GDM1 (cell line): ENCODE results near the gene PCDHGB2.
A peak's percentile ranks its signal among the peaks of the same experiment; 100 is the strongest.
"Not testable (repeated sequence)": the region's sequence is repeated elsewhere in the genome, so short reads cannot be mapped to it uniquely, and the experiment has no call there.

Experiments
- DNase-seq: peaks from one replicate; lab custom pipeline; 2025; lab: John Stamatoyannopoulos, UW

Gene PCDHGB2

DNA sequence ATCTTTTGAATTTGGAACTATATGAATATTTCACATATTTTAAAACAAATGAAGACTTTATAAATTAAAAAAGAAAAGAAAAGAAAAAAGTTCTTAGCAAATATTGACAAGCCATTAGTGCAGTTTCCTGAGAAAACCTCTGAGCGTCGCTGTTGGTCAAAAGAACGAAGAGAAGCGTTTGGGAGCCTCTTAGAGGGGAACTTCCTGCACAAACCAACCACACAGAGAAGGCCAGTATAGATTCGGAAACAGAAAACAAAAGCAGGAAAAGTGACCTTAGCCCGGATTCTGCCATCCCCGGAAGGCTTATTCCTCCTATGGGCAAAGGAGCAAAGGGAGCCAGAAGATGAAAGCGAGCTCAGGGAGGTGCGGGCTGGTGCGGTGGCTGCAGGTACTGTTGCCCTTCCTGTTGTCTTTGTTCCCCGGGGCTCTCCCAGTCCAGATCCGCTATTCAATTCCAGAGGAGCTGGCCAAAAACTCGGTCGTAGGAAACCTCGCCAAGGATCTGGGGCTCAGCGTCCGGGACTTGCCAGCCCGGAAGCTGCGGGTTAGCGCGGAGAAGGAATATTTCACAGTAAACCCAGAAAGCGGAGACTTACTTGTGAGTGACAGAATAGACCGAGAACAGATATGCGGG lies at the start of gene PCDHGB2:
PCDHGB2 (plus strand) TSS at position 205 of the 637 bp plus-strand sequence; CDS start at position 347, 142 bp downstream.
- peak; percentile 29 for DNase-seq

DNA sequence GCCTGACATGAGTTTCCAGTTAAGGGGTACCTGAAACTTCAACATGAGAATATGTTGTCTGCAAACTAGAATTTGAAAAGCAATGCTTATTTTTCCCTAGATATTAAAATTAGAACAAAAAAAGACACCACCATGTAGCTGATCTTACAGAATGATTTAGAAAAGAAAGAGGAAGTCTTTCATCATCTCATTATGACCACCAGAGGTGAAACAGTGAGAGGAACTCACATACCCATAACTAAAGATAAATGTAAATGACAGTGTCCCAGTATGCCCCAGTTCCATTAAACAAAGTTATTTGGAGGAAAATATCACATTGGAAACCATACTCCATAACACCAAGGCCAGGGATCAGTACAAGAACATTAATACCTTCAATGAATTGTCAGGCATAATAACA lies 46.1 kb upstream of the PCDHGB2 start:
- no peak for DNase-seq

DNA sequence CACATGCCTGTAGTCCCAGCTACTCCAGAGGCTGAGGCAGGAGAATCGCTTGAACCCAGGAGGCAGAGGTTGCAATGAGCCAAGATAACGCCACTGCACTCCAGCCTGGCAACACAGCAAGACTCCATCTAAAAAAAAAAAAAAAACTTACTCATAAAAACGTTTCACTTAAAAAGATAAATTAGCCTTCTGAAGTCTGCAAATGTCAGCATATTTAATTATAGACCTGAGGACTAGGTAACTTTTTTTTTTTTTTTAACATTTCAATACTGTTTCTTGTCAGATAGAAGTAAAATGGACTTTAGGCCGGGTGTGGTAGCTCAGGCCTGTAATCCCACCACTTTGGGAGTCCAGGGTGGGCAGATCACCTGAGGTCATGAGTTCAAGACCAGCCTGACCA lies 42.8 kb upstream of the PCDHGB2 start:
- not testable (repeated sequence) for DNase-seq

DNA sequence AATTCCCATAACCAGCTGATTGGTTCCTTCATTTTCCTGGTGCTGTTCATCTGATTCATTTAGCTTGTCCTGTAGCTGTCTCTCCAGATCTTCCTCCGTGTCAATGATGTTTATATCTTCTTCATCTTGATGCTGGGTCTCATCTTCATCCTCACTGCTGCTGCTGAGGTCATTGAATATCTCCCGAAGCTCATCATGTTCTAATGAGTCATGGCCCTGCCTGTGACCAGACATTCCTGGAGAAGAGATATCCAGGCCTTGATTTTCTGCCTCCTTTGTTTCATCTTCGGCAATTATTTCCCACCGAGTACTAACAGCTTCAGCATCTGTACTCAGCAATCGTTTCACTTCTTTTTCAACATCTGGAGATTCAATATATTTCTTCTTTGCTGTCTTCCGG lies 40.6 kb upstream of the PCDHGB2 start:
- DNase-seq: no peak

DNA sequence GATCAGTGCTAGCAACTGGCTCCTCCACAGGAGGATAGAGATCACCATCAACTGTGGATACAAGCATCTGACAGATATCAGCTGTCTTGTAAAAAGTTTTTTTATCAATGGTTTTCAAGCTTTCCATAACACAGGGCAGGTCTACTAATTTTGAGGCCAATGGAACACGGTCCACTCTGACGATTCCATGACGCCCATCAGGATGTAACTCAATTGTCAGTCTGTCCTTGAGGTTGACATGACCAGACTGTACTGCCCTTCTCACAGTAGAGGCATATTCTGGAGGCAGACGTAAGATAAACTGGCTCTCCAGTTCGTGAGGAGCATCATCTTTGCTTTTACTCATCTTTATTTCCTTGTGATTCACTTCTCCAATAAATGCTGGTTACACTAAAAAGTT lies 40.1 kb upstream of the PCDHGB2 start:
- DNase-seq: no peak

DNA sequence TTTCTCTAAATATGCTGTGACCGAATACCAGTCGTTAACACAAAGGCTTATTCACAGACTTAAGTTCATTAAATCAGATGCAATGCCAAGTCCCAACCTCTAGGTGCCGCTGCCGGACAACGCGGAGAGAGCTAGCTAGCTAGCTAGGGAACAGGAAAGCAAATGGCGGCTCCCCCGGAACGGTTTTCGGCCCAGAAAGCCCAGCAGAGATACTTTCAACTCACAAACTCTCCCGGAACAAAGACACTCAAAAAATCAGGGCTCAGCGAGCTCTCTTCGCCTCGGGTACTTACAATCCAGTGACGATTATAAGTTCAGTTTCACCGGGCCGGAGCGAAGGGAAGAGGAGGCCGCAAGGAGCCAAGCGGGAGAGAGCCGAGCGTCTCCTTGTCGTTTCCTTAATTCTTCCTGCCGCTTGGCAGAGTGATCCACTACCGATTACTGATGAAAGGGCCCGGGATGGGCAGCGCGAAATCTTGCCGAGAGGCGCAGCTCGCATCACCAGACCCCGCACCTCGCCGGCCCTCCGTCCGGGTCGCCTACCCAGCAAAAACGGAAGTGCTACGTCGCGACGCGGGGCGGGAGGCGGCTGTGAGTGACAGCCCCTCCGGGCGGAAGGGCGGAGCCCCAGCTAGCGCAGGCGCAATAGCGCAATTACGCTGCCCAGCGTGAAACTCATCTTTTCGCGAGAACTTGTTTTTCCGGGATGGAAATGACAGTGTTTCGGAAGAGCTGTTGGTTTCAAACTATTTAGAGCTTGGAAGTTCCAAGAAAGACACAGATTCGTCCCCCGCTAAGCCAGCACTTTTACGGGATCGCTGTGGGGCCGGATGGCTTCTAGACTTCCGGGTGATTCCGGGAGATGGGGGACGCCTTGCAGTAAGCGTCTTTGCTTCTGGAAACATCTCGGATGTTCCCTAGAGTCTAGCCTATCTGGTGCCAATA lies 39.3 kb upstream of the PCDHGB2 start, which contains the start of gene TAF7:
TAF7 (minus strand) TSS at position 560 of the 945 bp plus-strand sequence. CDS start 740 bp downstream, outside the sequence.
- DNase-seq: peak; percentile 87

DNA sequence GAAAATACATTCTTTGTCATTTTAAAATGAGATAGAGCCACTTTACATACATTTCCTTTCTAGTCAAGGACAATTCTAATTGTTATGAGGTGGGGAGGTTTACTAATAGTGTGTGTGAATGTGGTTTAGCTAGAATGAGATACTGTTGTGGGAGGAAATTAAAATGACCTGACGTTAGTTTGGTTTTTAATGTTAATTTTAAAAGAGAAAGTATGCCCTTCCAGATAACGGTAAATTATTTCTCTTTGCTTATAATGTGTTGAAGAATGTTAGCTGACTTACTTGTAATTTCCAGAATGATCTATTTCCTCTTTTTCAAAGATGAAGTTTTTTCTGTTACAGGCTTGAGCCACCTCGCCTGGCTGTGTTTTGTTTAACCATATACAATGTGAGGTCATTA lies 37.5 kb upstream of the PCDHGB2 start:
- DNase-seq: no peak

DNA sequence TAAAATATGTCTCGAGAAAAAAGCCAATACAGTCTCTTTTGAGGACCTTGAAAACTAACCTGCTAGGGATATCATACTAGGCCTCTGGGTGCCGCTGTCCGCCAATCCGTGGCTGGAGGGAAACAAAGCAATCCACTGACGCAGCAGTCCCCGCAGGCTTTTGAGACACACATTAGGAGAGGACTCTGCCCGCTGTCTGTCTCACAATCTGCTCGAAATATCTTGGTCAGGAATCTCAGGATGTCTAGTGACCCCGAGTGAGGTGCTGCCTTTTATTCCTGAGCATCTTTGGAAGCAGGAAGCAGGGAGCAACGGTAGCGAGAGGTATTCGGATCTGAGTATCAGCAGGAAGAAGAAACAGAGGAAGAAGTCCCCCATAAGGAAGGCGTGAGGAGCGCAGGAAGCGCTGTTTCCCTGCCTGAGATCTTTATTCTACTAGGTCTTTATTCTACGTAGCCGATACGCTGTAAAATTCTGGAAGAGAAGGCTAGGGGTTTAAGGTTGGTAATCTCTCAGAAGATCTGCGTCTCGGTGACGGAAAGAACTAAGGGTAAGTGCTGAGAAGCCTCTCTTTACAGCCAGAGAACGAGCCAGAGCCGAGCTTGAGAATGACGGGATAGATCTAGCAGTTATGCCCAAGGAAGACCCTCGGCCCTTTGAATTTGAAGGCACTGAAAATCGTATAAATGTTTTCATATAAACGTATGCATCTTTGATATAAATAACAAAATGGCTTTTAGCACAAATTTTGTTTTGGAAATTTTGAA lies 33.5 kb upstream of the PCDHGB2 start:
- DNase-seq: no peak

DNA sequence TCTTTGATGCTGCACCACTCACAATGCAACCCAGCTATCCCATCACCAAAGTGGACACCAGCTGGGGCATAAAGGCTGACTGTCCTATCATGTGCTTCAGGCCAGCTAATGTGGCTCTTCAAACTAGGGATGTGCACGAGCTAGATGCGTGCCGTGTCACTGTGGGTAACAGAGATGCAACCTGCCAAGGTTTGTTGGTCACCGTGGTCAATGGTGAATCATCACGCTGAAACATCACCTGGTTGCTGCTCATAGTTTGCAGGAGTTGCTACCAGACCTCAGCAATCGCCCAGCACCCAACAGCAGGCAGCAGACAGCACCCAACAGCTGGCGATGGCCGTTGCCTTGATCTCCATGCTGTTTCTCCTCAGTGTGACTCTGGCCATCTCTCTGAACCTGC lies 31.6 kb upstream of the PCDHGB2 start:
- no peak for DNase-seq

DNA sequence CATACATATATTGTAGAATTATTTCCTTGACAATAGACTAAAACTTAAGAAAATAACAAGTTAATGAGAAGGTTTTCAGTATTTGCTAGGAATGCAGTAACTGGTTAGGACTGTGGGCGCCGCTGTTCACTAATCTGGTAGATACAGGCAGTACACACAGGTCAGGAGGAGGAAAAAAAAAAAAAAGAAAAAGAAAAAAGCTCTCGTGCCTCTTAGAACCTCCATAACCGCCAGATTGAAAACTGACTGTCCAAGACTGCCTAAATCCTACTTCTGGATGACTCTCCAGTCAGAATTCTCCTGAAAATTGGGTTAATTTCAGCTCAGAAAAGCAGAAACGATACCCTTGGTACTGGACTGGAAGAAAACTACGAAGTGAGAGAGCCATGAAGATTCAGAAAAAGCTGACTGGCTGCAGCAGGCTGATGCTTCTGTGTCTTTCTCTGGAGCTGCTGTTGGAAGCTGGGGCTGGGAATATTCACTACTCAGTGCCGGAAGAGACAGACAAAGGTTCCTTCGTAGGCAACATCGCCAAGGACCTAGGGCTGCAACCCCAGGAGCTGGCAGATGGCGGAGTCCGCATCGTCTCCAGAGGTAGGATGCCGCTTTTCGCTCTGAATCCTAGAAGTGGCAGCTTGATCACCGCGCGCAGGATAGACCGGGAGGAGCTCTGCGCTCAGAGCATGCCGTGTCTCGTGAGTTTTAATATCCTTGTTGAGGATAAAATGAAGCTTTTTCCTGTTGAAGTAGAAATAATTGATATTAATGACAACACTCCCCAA lies 29.3 kb upstream of the PCDHGB2 start, which contains the start of gene PCDHGA1:
PCDHGA1 (plus strand) TSS at position 216 of the 782 bp plus-strand sequence.
- no peak for DNase-seq

DNA sequence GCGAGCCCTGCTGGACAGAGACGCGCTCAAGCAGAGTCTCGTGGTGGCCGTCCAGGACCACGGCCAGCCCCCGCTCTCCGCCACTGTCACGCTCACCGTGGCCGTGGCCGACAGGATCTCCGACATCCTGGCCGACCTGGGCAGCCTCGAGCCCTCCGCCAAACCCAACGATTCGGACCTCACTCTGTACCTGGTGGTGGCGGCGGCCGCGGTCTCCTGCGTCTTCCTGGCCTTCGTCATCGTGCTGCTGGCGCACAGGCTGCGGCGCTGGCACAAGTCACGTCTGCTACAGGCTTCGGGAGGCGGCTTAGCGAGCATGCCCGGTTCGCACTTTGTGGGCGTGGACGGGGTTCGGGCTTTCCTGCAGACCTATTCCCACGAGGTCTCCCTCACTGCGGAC lies 27.2 kb upstream of the PCDHGB2 start:
- not testable (repeated sequence) for DNase-seq

DNA sequence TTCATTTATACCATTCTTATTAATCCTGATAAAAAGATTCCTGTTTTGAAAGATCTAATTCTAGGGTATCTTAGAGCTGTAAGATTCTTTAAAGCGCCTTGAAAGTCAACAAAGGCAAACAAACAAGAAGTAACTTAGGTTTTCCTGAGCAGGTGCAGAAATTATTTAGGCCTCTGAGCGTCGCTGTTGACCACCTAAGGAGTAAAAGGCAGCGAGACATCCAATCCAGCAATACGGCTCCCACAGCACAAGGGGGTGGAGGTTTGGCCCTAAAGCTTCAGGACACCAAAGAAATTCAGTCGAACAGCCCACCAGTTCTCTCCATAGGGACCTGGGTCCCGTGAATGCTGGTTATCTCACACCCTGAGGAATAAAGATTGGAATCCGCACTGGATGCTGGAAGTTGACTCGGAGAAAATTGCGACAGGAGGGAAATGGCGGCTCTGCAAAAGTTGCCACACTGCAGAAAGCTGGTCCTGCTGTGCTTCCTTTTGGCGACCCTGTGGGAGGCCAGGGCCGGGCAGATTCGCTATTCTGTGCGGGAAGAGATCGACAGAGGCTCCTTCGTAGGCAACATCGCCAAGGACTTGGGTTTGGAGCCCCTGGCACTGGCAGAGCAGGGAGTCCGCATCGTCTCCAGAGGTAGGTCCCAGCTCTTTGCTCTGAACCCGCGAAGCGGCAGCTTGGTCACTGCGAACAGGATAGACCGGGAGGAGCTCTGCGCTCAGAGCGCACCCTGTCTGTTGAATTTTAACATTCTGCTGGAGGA lies 21.1 kb upstream of the PCDHGB2 start, which contains the start of gene PCDHGA2:
PCDHGA2 (plus strand) TSS at position 223 of the 769 bp plus-strand sequence.
- DNase-seq: no peak

DNA sequence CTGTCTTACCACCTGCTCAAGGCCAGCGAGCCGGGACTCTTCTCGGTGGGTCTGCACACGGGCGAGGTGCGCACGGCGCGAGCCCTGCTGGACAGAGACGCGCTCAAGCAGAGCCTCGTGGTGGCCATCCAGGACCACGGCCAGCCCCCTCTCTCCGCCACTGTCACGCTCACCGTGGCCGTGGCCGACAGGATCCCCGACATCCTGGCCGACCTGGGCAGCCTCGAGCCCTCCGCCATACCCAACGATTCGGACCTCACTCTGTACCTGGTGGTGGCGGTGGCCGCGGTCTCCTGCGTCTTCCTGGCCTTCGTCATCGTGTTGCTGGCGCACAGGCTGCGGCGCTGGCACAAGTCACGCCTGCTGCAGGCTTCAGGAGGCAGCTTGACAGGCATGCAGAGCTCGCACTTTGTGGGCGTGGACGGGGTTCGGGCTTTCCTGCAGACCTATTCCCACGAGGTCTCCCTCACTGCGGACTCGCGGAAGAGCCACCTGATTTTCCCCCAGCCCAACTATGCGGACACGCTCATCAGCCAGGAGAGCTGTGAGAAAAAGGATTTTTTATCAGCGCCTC lies 18.9 kb upstream of the PCDHGB2 start:
- not testable (repeated sequence) for DNase-seq

DNA sequence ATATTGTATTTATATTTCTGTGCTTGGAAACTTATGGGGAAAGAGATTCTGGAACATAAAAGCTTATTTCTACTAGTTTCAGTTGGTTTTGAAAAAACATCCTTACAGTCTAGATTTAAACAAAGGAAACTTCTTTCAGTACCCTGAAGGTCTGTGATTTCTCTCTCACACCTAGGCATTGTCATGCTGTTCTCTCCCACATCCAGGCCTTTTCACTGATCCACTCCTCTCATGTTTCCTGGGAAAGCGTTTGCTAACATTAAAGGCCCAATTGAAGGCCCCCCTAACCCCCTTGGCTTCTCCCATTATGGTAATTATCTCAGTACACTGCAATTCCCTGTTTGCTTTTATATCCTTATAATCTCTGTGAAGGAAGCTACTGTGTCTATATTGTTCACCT lies 17.0 kb upstream of the PCDHGB2 start:
- DNase-seq: no peak

DNA sequence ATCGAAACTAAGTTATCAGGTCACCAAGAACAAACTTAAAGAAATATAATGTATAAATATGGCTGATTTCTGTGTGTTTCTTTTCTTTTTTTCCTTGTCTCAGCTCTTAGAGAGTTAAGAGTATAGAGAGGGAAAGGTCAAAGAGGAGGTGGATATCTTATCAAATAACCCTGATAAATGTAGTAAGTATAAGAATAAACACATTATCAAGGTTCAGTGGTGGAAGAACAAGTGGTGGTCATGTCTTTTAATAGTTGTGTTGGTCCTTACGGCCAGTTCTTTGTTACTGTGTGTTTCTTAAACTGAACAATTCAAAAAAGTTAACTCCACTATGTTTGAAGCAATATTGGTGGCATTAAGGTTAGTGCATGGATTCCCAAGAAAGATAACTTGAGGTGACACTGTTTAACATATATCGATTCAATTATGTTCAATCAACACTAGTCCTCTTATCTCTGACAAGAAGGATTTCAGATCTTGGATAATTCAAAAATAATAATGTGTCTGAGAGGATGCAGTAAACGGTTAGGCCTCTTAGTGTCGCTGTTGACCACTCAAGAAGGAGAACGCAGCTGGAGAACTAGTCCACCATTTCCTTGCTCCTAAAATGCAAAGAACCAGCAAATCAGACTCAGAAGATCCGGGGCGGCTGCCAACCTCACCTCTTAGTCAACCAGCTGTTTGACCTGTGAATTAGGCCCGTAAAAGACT lies 16.4 kb upstream of the PCDHGB2 start, which contains the start of gene PCDHGA3:
PCDHGA3 (plus strand) TSS at position 588 of the 711 bp plus-strand sequence. CDS start 205 bp downstream, outside the sequence.
- DNase-seq: no peak

DNA sequence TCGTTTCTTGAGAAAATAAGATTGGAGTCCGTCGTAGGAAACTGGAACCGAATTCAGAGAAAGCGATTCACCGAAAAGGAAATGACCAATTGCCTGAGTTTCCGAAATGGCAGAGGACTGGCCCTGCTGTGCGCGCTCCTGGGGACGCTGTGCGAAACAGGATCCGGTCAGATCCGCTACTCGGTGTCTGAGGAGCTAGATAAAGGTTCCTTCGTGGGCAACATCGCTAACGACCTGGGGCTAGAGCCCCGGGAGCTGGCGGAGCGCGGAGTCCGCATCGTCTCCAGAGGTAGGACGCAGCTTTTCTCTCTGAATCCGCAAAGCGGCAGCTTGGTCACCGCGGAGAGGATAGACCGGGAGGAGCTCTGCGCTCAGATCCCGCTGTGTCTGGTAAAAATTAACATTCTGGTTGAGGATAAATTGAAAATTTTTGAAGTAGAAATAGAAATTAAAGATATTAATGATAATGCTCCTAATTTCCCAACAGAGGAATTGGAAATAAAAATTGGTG lies 15.8 kb upstream of the PCDHGB2 start:
- DNase-seq: no peak

DNA sequence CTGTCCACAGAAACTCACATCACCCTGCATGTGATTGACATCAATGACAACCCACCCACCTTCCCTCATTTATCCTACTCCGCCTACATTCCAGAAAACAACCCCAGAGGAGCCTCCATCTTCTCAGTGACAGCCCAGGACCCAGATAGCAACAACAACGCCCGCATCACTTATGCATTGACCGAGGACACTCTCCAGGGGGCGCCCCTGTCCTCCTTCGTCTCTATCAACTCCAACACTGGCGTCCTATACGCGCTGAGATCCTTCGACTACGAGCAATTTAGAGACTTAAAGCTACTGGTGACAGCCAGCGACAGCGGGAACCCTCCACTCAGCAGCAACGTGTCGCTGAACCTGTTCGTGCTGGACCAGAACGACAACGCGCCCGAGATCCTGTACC lies 14.5 kb upstream of the PCDHGB2 start:
- DNase-seq: no peak

DNA sequence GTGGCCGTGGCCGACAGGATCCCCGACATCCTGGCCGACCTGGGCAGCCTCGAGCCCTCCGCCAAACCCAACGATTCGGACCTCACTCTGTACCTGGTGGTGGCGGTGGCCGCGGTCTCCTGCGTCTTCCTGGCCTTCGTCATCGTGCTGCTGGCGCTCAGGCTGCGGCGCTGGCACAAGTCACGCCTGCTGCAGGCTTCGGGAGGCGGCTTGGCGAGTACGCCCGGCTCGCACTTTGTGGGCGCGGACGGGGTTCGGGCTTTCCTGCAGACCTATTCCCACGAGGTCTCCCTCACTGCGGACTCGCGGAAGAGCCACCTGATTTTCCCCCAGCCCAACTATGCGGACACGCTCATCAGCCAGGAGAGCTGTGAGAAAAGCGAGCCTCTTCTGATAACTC lies 13.8 kb upstream of the PCDHGB2 start:
- DNase-seq: not testable (repeated sequence)
